ENCODE results near the gene HYOU1.

- TF ChIP-seq, protein P1, sequence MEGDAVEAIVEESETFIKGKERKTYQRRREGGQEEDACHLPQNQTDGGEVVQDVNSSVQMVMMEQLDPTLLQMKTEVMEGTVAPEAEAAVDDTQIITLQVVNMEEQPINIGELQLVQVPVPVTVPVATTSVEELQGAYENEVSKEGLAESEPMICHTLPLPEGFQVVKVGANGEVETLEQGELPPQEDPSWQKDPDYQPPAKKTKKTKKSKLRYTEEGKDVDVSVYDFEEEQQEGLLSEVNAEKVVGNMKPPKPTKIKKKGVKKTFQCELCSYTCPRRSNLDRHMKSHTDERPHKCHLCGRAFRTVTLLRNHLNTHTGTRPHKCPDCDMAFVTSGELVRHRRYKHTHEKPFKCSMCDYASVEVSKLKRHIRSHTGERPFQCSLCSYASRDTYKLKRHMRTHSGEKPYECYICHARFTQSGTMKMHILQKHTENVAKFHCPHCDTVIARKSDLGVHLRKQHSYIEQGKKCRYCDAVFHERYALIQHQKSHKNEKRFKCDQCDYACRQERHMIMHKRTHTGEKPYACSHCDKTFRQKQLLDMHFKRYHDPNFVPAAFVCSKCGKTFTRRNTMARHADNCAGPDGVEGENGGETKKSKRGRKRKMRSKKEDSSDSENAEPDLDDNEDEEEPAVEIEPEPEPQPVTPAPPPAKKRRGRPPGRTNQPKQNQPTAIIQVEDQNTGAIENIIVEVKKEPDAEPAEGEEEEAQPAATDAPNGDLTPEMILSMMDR (IDR thresholded peaks at IDR 0.05): no peak
- no peak for TF ChIP-seq ZFX (IDR thresholded peaks at IDR 0.05; ENCODE audit: borderline replicate concordance)
These were observed 20.8 kb upstream of the HYOU1 start for GRCh38 chr11:119077839-119078238.

Data from 22Rv1 (cell line).